ENCODE results near the gene RBM7.

Gene RBM7

GRCh38 chr11:114440971-114441763 is 40.7 kb downstream of the RBM7 start:
- peak overlapping the region in 1 of 7 experiments; percentile 76 for H3K4me3 ChIP-seq
- peak overlapping the region in 1 of 21 experiments; percentile 88 for H3K27ac ChIP-seq

- Histone ChIP-seq H3K4me3 (no peak overlapping the region), H3K27ac (no peak overlapping the region)
Measured at GRCh38 chr11:114441921-114442320, 41.5 kb downstream of the RBM7 start.

GRCh38 chr11:114442536-114442935 is 42.1 kb downstream of the RBM7 start:
- no peak overlapping the region for H3K4me3 ChIP-seq
- peak overlapping the region in 1 of 21 experiments; percentile 13 for H3K27ac ChIP-seq

GRCh38 chr11:114447444-114447843 is 47.0 kb downstream of the RBM7 start:
- Histone ChIP-seq H3K27ac (no peak overlapping the region), H3K4me3 (no peak overlapping the region)

GRCh38 chr11:114447892-114448291 is 47.4 kb downstream of the RBM7 start:
- Histone ChIP-seq H3K4me3 (no peak overlapping the region), H3K27ac (no peak overlapping the region)

- Histone ChIP-seq H3K27ac (no peak overlapping the region), H3K4me3 (no peak overlapping the region)
Measured at GRCh38 chr11:114448749-114449482, 48.5 kb downstream of the RBM7 start.

GRCh38 chr11:114449845-114450244 is 49.4 kb downstream of the RBM7 start:
- Histone ChIP-seq H3K4me3 (no peak overlapping the region), H3K27ac (no peak overlapping the region)

GRCh38 chr11:114452399-114452798 is 51.9 kb downstream of the RBM7 start:
- no peak overlapping the region for H3K4me3 ChIP-seq
- no peak overlapping the region for H3K27ac ChIP-seq

Data from skin epidermis (tissue), 12 donors.